ENCODE data around the gene SNRNP200. TPM values are rescaled to one million over a fixed set of nuclear protein-coding genes. Genes with fewer than 3 reads are reported as not detected.

The SNRNP200 gene
- total and polyA plus RNA-seq, 2 donors (not counting 1 experiment from before 2014, with no cell fraction given) = 211 to 216 TPM

DNA sequence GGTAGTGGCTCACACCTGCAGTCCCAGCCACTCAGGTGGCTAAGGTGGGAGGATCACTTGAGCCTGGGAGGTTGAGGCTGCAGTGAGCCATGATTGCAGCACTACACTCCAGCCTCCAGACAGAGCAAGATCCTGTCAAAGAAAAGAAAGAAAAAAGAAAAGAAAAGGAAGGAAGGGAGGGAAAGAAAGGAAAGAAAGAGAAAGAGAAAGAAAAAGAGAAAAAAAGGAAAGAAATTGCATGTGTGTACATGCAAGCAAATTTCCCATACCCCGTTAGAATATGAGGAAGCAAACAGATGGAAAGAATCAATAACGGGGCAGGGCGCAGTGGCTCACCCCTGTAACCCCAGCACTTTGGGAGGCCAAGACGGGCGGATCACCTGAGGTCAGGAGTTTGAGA lies 57.5 kb downstream of the SNRNP200 start:
- intact Hi-C loops (cut with micrococcal nuclease) = no loop called here
- Mint-ChIP-seq H3K27ac (peak overlapping the region; percentile 50), H3K4me3 (no peak overlapping the region), H3K9me3 (ENCODE audit: insufficient read depth) (no peaks in the 10 kb centered on the region), H3K27me3 (no peaks in the 10 kb centered on the region), H3K4me1 (peaks cover 28% of the 10 kb centered on the region)
- 75% methylated on average over 1 of the region's 5 CpGs for WGBS (ENCODE audit: insufficient coverage)
- Histone ChIP-seq H3K36me3 (replicated peaks in 1 of 2; ENCODE audit: control extremely low read depth in 1 of 2, control insufficient read depth in 1 of 2, extremely low read depth in 1 of 2, insufficient read depth in 2 of 2, low read length in 1 of 2) (peaks cover 0 to 30% of the 10 kb centered on the region in 2 experiments), H3K27ac (ENCODE audit: low read length in 2 of 2) (no peak overlapping the region), H4K20me1 (ENCODE audit: control insufficient read depth, insufficient read depth, low read length, poor library complexity, severe bottlenecking) (no peaks in the 10 kb centered on the region), H3K27me3 (replicated peaks in 1 of 4; ENCODE audit: control extremely low read depth in 1 of 4, control insufficient read depth in 3 of 4, insufficient read depth in 4 of 4, low read length in 3 of 4) (no peaks in the 10 kb centered on the region), H3K79me2 (ENCODE audit: control insufficient read depth, insufficient read depth, low read length) (peaks cover 4% of the 10 kb centered on the region), H3K4me1 (ENCODE audit: control insufficient read depth in 2 of 2, insufficient read depth in 2 of 2, low read length in 2 of 2) (peaks cover 14 to 28% of the 10 kb centered on the region in 2 donors), H3K4me2 (replicated peaks; ENCODE audit: low read depth, low read length, poor library complexity, severe bottlenecking) (no peak overlapping the region), H3K4me3 (ENCODE audit: control extremely low read depth in 1 of 5, extremely low read depth in 1 of 5, insufficient read depth in 1 of 5, low read depth in 2 of 5, low read length in 4 of 5) (no peak overlapping the region), H2AFZ (ENCODE audit: insufficient read depth, low read depth, low read length, poor library complexity, severe bottlenecking) (no peak overlapping the region), H3K9ac (ENCODE audit: low read length) (no peak overlapping the region), H3K9me3 (ENCODE audit: control extremely low read depth in 1 of 3, control insufficient read depth in 2 of 3, insufficient read depth in 1 of 3, low read length in 2 of 3) (peaks cover 0 to 12% (median 3%) of the 10 kb centered on the region in 3 donors)
- ATAC-seq (ENCODE audit: low read depth) (no peak), DNase-seq (no peak)
- ChIA-PET POLR2A (no interaction called here), CTCF (interaction anchor here (2.2 kb wide), 1 partner anchor 14 kb away, joined by 8 read pairs; no protein-coding TSS in a partner anchor)
- TF ChIP-seq, protein P1, sequence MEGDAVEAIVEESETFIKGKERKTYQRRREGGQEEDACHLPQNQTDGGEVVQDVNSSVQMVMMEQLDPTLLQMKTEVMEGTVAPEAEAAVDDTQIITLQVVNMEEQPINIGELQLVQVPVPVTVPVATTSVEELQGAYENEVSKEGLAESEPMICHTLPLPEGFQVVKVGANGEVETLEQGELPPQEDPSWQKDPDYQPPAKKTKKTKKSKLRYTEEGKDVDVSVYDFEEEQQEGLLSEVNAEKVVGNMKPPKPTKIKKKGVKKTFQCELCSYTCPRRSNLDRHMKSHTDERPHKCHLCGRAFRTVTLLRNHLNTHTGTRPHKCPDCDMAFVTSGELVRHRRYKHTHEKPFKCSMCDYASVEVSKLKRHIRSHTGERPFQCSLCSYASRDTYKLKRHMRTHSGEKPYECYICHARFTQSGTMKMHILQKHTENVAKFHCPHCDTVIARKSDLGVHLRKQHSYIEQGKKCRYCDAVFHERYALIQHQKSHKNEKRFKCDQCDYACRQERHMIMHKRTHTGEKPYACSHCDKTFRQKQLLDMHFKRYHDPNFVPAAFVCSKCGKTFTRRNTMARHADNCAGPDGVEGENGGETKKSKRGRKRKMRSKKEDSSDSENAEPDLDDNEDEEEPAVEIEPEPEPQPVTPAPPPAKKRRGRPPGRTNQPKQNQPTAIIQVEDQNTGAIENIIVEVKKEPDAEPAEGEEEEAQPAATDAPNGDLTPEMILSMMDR (IDR thresholded peaks at IDR 0.05) = no peak

DNA sequence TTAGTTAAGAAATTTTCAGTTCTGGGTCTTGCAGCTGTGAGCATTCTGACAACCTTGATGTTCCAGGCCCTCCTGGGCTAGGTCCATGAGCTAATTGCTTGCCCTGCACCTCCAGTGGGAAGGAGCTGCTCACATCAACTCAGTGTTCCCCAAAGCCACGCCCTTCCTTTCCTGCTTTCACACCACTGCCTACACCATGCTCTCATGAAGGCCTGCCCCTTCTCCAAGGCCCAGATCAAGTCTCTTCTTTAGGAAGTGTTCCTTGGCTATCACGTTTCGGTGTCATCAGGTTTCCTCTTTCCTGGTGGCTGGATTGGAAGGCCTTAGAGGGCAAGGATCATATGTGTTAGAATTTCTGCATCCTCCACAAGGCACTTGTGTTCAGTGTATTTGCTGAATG lies 58.3 kb downstream of the SNRNP200 start:
- Histone ChIP-seq H3K9me3 (ENCODE audit: control extremely low read depth in 1 of 3, control insufficient read depth in 2 of 3, insufficient read depth in 1 of 3, low read length in 2 of 3) (peaks cover 0 to 12% (median 3%) of the 10 kb centered on the region in 3 donors), H3K4me2 (replicated peaks; ENCODE audit: low read depth, low read length, poor library complexity, severe bottlenecking) (no peak overlapping the region), H3K4me3 (ENCODE audit: control extremely low read depth in 1 of 5, extremely low read depth in 1 of 5, insufficient read depth in 1 of 5, low read depth in 2 of 5, low read length in 4 of 5) (no peak overlapping the region), H3K27me3 (replicated peaks in 1 of 4; ENCODE audit: control extremely low read depth in 1 of 4, control insufficient read depth in 3 of 4, insufficient read depth in 4 of 4, low read length in 3 of 4) (no peaks in the 10 kb centered on the region), H2AFZ (ENCODE audit: insufficient read depth, low read depth, low read length, poor library complexity, severe bottlenecking) (no peak overlapping the region), H3K79me2 (ENCODE audit: control insufficient read depth, insufficient read depth, low read length) (peaks cover 4% of the 10 kb centered on the region), H3K4me1 (ENCODE audit: control insufficient read depth in 2 of 2, insufficient read depth in 2 of 2, low read length in 2 of 2) (peaks cover 23 to 37% of the 10 kb centered on the region in 2 donors), H3K27ac (ENCODE audit: low read length in 2 of 2) (no peak overlapping the region), H3K36me3 (replicated peaks in 1 of 2; ENCODE audit: control extremely low read depth in 1 of 2, control insufficient read depth in 1 of 2, extremely low read depth in 1 of 2, insufficient read depth in 2 of 2, low read length in 1 of 2) (peaks cover 0 to 21% of the 10 kb centered on the region in 2 experiments), H3K9ac (ENCODE audit: low read length) (no peak overlapping the region), H4K20me1 (ENCODE audit: control insufficient read depth, insufficient read depth, low read length, poor library complexity, severe bottlenecking) (no peaks in the 10 kb centered on the region)
- Mint-ChIP-seq H3K27ac (peak overlapping the region; percentile 28), H3K27me3 (no peaks in the 10 kb centered on the region), H3K4me3 (no peak overlapping the region), H3K4me1 (peaks cover 34% of the 10 kb centered on the region), H3K9me3 (ENCODE audit: insufficient read depth) (no peaks in the 10 kb centered on the region)
- TF ChIP-seq, protein P1 (IDR thresholded peaks at IDR 0.05) = no peak
- TF ChIP-seq EZH2 (IDR thresholded peaks at IDR 0.05; ENCODE audit: borderline replicate concordance, insufficient read depth, low read depth, low read length, poor library complexity, severe bottlenecking) = no peak
- POLR2A ChIA-PET = no interaction called here
- intact Hi-C loops (cut with micrococcal nuclease) = no loop called here
- no peak for ATAC-seq (ENCODE audit: low read depth)
- no peak for DNase-seq
- WGBS (ENCODE audit: insufficient coverage) = no CpG with 5 or more reads among the region's 3 CpGs
- CTCF ChIA-PET = interaction anchor here (0.7 to 2.2 kb wide), 3 partner anchors 8 to 73 kb away, joined by 3 to 8 read pairs (median 3); no protein-coding TSS in a partner anchor
